ENCODE results near the gene TTLL13.

TTLL13 gene, protein sequence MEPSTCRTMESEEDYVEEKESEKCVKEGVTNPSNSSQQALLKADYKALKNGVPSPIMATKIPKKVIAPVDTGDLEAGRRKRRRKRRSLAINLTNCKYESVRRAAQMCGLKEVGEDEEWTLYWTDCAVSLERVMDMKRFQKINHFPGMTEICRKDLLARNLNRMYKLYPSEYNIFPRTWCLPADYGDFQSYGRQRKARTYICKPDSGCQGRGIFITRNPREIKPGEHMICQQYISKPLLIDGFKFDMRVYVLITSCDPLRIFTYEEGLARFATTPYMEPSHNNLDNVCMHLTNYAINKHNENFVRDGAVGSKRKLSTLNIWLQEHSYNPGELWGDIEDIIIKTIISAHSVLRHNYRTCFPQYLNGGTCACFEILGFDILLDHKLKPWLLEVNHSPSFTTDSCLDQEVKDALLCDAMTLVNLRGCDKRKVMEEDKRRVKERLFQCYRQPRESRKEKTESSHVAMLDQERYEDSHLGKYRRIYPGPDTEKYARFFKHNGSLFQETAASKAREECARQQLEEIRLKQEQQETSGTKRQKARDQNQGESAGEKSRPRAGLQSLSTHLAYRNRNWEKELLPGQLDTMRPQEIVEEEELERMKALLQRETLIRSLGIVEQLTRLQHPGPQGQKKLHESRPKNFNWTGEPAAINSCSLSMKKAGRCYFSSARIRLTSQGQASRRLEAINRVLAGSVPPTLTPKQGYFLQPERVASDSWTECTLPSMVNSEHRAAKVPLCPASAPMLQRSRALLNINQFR

DNA sequence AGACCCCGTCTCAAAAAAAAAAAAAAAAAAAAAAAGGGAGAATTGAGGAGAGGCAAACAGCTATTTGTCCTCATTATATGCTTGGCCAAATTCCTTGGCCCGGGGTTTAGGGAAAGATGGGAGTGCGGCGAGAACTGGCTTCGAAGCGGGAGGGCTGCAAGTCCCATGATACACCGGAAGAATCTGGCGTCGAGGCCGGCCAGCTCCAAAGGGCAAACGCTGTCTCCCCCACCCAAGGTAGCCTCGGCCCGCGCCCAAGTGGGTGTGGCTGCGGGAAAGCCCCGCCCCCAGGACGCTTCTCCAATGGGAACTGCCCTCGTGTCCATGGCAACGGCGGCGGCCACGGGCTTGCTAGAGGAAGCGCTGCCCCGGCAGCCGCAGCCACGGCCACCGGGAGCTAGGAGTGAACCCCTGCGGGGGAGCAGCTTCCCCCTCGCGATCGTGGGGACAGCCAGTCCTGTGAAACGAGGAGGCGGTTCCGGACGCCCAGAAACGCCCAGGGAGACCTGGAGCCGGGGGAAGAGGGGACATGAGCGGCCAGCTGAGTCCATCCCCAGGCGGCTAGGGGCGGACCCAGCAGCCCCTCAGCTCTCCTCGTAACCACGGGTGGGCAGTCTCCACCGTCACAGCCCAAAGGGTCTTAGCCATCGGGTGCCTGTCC, at the start of gene TTLL13:
Gene TTLL13 (plus strand): TSS at position 354 of the 661 bp plus-strand sequence. CDS start 1,075 bp downstream, outside the sequence.
- peak; percentile 69 for DNase-seq

DNA sequence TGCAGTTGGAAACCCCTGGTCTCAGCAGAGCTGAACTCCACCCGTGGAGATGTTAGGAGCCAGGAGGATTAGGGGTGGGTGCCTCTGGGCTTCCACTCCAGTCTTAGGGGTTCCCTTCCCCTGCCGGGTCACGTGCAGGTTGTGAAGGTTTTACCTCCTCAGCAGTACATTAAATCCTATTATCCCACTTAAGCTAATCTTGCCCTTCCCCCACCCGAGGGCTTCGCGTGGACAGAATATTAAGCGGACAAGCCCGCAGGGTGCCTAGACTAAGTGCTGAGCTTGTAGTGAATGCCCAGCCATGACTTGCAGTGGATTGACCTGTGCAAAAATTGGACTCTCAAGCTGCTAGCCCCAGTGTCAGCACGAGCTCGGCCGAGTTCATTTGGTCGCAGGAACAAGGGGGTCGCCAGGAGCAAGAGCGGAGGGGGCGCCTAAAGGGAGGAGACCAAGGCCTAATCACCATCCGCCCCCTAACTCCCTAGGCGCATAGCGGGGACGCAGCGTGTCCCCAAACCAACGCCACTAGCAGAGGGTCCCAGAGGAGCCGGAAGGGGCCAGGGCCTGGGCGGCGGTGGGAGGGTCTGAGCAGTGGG, 48.7 kb upstream of the TTLL13 start:
- DNase-seq = no peak

DNA sequence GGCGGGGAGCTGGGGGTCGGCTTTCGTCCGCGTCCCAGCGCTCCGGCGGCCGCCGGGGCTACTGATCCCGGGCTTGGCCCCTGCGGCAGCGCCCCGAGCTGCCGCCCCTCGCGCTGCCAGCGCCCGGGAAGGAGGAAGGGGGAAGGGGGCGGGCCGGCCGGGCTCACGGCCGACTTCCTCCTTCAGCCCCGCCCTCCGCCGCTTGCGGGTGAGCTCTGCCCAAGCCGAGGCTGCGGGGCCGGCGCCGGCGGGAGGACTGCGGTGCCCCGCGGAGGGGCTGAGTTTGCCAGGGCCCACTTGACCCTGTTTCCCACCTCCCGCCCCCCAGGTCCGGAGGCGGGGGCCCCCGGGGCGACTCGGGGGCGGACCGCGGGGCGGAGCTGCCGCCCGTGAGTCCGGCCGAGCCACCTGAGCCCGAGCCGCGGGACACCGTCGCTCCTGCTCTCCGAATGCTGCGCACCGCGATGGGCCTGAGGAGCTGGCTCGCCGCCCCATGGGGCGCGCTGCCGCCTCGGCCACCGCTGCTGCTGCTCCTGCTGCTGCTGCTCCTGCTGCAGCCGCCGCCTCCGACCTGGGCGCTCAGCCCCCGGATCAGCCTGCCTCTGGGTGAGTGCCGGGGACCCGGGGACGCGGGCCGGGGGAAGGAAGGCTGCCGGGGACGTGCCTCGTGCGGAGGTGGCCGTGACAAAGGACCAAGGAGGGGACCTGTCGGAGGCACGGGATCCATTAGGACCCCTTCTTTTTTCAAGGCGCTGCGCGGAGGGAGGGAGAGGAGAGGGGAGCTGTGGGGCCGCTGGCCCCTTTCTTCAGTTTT, 48.0 kb upstream of the TTLL13 start, which contains the start of gene SEMA4B:
Gene SEMA4B (plus strand): TSS at position 201 of the 814 bp plus-strand sequence. CDS start 249 bp downstream, at position 450.
- peak; percentile 75 for DNase-seq

DNA sequence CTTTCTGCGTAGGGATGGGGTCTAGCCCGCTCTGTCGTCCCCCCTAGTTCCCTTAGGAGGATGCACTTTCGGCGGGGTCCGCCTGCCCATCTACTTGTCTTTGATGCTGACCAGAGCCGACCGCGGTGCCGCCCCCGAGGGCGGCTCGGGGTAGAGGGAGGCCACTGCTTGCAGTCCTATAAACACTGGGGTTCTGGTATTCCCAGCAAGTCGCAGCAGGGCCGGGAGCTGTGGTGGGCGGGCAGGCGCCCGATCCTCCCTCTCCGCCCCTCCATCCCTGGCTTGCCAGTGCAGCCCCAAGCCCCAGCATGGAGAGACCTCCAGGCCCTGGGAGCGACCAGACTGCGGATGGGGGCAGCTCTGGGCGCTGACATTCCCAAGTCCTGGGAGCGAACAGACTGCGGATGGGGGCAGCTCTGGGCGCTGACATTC, 47.4 kb upstream of the TTLL13 start:
- no peak for DNase-seq

DNA sequence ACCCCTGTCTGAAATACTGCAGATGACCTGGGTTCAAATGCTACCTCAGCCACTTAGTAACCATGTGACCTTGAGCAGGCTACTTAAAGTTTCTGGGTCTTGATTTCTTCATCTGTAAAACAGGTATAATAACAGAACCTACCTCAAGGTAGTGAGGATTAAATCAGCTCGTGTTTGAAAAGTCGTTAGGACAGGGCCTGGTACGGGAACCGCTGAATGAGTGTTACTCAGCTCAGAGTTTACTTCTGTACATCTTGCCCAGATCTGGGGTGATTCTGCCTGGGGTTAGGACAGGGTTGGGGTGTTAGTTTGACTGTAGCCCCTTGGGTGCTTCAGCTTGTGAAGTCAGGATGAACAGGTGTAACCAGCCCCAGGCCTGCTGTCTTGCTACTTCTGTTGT, 46.4 kb upstream of the TTLL13 start:
- DNase-seq = no peak

DNA sequence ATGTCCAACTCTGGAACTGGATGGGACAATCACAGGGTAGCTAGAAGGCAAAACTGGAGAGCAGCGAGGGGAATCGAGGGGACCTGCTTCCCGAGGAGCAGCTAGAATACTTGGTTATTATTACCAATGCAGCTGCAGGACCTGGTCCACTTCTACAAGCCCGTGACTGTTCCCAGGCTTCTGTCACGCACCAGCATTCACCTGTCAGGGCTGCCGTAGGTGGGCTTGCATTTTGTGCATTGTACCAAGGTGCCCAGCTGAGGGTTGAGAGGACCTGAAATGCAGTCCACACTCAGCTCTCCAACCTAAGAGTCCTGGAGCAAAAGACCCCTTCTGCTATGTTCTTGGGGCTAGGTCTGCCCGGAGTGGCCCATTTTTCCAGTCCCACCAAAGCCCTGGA, 45.9 kb upstream of the TTLL13 start:
- no peak for DNase-seq

DNA sequence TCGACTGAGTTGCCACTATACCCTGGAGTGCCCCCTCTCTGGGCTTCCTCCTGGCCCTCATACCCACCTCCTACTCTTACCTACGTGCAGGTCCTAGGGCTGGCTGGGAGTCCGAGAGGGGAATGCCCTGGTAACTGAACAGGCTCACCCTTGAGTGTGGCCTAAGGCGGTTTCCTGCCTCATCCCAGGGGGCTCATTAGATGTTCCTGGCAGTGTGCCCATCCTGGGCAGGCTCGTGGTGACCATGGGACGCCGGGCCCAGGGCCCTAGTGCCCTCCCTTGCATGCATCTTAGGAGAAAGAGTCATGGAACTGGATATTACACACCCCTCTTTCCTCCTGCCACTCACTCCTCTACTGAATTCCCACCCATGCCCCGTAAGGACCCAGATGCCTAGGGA, 45.4 kb upstream of the TTLL13 start:
- DNase-seq = no peak

DNA sequence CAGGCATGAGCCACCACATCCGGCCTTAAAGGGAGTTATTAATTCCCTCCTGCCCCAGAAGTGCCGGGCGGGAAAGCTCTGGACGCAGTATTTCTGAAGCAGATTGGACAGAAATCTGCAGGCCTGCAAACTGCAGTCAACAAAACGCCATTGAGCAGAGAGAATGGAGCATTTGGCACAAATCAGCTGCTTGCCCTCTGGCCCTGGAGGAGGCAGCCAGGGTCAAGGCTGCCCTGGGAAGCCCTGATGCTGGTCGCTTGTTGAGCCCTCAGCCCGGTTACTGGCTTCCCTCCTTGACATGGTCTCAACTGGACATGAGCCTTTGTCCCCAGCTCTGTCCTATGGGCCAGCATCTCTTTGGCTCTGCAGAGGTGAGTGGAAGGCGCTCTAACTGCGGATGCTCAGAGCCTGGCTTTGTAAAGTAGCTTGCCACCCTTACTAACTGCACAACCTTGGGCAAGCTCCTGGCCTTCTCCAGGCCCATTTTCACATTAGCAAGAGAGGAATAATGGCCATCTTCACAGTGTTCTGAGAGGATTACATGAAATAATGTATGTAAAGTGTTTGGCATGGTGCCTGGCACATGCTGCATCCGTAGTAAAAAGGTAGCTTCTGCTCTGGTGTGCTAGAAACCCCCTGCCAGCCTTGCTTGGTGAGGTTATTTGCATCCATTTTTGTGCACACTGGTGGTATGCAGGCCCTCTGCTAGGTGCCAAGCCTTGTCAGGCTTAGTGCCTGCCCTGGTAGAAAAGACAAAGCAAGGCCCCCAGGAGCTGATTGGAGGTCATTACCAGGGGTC, 44.1 kb upstream of the TTLL13 start:
- no peak for DNase-seq

DNA sequence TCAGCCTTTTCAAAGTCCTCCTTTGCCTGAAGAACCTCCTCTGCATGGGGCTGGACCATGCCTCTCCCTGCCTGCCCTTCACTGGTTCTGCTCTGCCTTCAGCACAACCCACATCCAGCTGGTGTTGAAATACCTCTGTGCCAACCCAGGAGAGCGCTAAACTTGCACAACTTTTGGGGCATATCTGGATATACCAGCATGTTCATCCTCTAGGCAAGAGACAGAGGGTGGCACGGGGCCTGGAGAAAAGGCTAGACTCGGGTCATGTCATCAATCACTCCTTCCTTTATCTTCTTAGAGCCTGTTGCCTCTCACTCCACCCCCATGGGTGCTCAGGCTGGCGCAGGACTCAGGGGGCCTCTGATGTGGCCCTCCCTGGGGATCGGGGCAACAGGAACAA, 43.5 kb upstream of the TTLL13 start:
- no peak for DNase-seq

DNA sequence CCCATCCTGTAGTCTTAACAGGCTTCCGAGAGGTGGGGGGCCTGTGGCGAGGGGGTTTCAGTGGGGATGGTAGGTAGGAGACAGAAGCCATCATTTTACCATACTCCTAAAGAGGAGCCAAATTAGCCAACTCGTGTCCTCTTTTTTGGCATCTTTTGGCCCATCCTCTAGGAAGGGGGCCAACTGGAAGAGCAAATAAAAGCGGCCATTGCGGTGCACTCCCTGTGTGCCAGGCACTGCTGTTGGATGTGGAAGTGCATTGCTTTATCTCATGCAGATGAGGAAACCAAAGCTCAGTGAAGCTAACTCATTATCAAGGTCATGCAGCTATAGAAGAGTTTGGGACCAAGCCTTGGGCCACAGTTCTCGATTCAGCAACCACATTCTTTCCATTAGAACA, 42.1 kb upstream of the TTLL13 start:
- DNase-seq = no peak

DNA sequence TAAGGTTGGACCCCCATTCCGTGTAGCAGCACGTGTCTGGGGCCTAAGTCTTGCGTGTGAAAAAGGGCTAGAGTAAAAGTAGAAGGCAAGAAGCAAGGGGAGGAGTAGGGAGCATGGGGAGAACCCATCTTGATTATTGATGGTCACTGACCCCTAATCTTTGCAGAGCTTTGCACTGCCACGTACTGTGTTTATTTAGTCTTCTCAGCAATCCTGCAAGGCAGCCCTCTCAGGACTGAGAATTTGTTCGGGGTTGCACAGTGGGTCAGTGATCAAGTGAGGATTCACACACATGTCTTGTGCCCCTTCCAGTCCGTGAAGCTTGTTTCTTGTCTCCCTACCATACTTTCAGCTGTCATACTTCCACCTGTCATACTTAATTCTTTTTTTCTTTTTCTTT, 41.0 kb upstream of the TTLL13 start:
- no peak for DNase-seq

DNA sequence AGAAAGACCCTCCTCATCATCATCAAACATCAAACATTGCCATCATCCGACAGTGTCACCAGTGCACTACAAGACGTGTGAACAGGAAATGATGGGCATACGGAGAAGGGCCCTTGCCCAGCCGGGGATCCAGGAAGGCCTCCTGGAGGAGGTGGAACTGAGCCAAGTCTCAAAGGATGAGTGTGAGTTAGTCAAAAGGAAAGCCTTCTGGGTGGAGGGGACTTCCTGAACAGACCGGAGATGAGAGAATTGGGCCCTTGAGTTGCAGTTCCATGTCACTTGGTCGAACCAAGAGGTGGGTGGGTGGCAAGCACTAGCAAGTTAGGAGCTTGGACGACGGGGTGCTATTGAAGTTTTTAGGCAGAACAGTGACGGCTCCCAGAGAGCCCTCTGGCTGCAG, 39.8 kb upstream of the TTLL13 start:
- DNase-seq = peak; percentile 65

DNA sequence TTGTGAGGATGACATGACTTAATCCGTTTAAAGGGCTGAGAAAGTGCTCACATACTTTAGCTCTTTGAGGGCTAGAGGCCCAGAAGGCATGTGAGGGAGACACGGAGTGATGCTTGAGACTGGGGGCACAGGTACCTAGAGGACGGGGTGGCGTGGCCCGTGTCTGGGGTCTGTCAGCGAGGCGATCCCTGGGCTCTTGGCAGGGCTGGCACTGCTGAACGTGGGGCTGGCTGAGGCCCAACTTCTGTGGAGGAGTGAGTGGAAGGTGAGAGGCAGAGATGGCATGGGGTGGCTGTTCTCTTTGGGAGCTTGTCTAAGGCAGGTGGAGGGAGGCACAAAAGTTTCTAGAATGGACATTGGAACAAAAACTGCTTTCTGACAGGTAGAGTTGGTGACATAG, 38.8 kb upstream of the TTLL13 start:
- DNase-seq = no peak

DNA sequence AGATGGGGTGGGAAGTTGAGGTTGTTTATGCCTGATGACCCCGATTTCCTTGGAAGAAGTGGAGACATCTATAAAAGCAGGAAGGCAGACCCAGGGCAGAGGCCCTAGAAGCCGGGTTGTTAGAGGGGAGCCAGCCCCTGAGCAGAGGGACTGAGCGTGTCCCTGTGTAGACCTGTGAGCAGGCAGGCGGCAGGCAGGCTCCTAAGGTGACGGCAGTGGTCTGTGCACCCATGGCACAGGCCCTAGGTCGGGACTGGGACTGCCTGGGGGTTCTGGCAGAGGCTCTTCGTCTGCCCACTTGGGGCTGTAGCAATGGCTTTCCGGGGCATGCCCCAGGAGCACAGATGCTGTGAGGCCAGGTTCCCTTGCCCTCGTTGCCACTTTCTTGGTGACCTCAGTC, 38.3 kb upstream of the TTLL13 start:
- DNase-seq = no peak

DNA sequence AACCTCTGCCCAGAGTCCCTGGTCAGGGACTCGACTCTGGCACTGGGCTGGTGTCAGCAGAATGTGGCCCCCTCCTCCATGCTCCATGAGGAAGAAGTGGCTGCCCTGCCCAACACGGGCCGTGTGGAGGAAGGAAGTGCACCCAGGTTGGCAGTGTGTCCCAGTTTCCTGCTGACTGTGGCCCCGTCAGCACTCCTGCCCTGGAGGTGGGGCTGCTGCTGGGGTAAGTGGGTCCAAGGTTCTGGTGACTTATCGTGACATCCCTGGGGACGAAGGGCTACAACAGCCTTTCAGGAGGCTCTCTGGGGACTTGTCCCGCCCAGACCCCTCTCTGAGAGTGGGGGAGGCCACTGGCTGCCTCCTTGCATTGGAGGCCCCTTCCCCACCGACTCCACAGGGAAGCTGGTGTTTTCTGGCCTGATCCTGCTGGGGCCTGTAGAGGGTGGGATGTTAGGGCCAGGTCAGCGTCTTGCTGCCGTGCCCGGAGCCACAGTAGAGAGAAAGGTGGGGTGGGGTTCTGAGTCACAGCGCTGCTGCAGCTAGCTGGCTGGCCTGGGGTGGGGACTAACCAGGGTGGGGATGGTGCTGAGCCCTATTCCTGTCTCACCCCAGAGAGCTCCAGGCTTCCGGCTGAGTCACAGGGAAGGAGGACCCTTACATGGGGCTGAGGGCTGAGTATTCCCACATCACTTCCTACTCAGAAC, 37.8 kb upstream of the TTLL13 start:
- DNase-seq = no peak

DNA sequence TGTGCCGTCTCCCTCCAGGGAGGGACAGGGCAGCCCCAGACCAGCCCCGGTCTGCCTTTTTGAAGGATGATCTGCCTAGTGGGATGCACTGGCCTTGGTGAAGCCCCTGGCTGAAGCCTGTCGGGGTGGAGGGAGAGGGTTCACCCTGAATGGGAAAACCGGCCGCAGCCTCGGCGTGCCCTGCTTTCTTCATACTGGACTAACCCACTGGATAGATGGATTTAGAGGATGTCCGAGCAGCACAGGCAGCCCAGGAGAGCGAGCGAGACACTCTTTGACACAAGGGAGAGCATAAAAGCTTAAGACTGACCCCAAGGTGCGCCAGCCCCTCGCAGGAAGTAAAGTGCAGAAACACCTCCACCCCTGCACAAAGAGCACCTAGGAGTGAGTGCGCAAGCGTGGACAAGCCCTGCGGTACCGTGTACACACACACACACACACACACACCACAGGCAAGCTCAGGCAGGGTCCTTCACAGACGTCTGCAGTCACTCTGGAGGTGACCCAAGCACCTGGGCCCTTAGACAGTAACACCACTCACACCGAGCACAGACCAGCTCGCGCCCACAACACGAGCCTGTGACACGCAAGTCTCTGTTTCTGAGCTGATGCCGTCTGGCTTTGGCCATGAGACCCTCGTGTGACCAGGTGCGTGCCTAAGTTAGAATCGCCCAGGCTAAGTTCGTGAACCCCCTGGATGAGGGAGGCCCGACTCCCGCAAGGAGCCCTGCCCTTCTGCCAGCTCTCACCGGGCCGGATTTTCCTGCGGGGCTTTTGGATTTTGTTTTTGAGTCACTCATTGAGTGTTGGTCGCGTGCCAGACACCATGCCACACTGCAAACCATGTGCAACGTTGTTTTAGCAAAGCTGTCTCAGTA, 36.9 kb upstream of the TTLL13 start:
- no peak for DNase-seq

DNA sequence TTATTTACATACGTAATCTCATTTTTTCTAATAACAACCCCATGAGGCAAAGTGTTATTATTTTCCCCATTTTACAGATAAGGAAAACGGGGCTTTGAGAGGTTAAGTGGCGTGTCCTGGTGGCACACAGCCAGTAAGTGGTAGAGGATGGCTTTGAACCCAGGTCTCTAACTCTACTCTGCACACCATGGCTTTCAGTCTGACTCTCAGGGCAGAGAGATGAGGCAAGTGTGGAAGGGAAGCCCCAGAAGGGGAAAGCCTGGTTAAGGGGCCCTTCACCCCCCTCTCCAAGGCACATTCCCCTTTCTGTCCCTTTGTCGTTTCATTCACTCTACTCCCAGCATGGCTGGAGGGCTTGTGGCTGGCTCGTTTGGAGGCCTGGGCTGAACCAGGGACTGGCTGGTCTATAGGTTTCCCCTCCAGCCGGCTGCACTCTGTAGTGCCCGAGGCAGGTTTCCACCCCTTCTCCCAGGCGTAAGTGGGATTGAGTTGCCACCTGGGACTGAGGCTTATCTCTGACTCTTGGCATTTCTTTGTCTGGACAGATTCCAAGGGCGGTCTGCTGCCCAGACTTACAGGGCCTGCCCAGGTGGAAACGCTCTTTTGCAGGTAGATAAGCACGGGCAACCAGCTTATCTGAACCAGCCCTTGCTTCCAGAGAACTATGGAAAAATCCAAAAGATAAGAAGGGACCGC, 36.1 kb upstream of the TTLL13 start:
- DNase-seq = no peak

DNA sequence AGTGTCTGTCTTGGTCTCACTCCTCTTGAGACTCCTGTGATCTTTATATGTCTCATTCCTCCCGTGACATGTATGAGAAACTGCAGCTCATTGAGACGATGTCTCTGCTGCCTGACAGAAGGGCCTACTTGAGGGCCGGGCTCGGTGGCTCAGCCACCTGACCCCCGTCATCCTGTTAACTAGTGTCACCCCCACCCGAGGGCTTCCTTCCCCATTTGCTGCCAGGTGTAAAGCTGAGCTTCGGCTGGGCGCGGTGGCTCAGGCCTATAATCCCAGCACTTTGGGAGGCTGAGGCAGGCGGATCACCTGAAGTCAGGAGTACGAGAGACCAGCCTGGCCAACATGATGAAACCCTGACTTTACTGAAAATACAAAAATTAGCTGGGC, 35.5 kb upstream of the TTLL13 start:
- DNase-seq = no peak

DNA sequence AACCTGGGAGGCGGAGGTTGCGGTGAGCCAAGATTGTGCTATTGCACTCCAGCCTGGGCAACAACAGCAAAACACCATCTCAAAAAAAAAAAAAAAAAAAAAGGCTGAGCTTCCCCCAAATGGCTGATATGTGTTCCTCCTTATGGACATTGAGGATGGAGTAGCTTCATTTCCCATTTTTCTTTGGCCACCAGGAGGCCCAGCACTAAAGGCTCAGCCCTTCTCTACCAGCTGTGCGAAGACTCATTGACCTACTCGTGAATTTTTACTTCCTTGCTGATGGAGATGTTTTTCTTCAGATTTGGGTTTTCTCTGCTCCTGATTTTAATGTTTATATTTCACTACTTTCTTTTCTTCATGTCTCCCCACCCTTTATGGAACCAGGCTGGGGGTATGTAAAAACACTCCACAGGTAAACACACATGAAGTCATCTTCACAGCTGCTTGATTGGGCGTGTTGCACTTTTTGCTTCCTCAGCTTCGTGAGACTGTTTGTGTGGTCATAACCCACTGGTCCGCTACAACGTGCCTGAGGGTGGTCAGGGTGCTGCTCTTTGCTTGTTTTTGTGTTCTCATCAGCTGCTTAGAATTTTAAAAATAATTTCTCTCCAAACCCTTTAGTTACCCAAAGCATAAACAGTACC, 34.7 kb upstream of the TTLL13 start:
- no peak for DNase-seq

Measured in activated CD4-positive, alpha-beta T cell treated with anti-CD3 and anti-CD28 coated beads, Interleukin-2, Interleukin-6, amounts not matched to agents 100 ng/mL and 50 ng/mL, durations not matched to agents 16 hours and 8 hours (primary cell).